Measurements from ENCODE around the gene IFNB1.

DNA sequence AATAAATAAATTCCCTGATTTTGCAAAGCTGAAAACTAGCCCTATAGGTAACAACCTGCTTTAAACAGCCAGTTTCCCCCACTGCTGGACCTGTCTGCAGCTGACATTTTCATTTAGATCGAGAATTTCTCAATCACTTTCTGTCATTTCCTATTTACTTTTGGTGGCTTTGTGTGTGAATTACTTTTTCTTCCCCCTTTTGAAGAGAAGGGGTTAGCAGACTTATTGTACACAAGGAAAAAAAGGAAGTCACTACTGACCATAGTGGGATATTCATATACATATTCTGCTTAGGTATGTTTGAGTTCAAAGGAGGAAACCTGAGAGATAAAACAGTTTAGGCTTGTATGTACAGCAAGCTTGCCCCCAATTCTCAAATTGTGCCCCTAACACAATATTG lies 27.0 kb upstream of the IFNB1 start:
- TF ChIP-seq POLR2A (IDR thresholded peaks at IDR 0.05; ENCODE audit: low read depth, low read length) = no peak
- TF ChIP-seq, protein P1, sequence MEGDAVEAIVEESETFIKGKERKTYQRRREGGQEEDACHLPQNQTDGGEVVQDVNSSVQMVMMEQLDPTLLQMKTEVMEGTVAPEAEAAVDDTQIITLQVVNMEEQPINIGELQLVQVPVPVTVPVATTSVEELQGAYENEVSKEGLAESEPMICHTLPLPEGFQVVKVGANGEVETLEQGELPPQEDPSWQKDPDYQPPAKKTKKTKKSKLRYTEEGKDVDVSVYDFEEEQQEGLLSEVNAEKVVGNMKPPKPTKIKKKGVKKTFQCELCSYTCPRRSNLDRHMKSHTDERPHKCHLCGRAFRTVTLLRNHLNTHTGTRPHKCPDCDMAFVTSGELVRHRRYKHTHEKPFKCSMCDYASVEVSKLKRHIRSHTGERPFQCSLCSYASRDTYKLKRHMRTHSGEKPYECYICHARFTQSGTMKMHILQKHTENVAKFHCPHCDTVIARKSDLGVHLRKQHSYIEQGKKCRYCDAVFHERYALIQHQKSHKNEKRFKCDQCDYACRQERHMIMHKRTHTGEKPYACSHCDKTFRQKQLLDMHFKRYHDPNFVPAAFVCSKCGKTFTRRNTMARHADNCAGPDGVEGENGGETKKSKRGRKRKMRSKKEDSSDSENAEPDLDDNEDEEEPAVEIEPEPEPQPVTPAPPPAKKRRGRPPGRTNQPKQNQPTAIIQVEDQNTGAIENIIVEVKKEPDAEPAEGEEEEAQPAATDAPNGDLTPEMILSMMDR (conservative IDR thresholded peaks at IDR 0.05; ENCODE audit: low read depth, low read length) = no peak
- no peak for TF ChIP-seq FOS (IDR thresholded peaks at IDR 0.05; ENCODE audit: low read depth, low read length)

Data from IMR-90 (cell line).